Endothelial cell of umbilical vein (primary cell): ENCODE results near the gene IFI6. TPM values are rescaled to one million over a fixed set of nuclear protein-coding genes. Genes with fewer than 3 reads are reported as not detected.

ENCODE experiments used
- BruUV-seq: library from RNA; stranded (reverse); fragments of 400-500 nt; replicated peaks from 2 replicates; lab custom pipeline; 2021; lab: Mats Ljungman, UMichigan
- CTCF ChIA-PET: fragments of 300-600, 350-600 bp; sonication (Branson Sonifier 250); formaldehyde crosslinking; loops from one replicate; lab custom pipeline; 2021; ENCODE audit warnings: antibody characterized with exemption, inconsistent platforms; lab: Charles Lee
- POLR2A ChIA-PET: fragments of 300-600, 350-600 bp; sonication (Branson Sonifier 250); formaldehyde crosslinking; loops from one replicate; lab custom pipeline; 2021; ENCODE audit warnings: antibody characterized with exemption, inconsistent platforms; lab: Charles Lee
- DNase-seq: peaks from one replicate; pipeline ENCODE4 v3.0.0-alpha.2; 2011; ENCODE audit warnings: low read depth, low spot score
- FAIRE-seq: peaks from 2 replicates; lab custom pipeline; 2011; peaks lifted over from hg19 to GRCh38; lab: Jason Lieb, UNC
- H2AFZ ChIP-seq: 2 replicates; pipeline ENCODE4 v1.6.0; 2012; ENCODE audit warnings: low read depth, low read length, control low read depth, inconsistent platforms
- H3K27ac ChIP-seq: 2 replicates; pipeline ENCODE4 v1.5.1; 2011; ENCODE audit warnings: low read depth, mild to moderate bottlenecking, control low read depth, low read length, moderate library complexity; ENCODE audit not compliant: insufficient read depth
- H3K27me3 ChIP-seq, 2 experiments: 2 replicates each; pipeline versions ENCODE4 v1.6.0 to v1.6.1; 2011; ENCODE audit warnings: low read length in 2 of 2, mixed read lengths in 1 of 2; ENCODE audit not compliant: control insufficient read depth in 2 of 2, insufficient read depth in 2 of 2
- H3K36me3 ChIP-seq, 2 experiments: 2 replicates in 1 of 2; 3 replicates in 1 of 2; pipeline ENCODE4 v1.5.1; 2011; ENCODE audit warnings: low read length in 2 of 2, mild to moderate bottlenecking in 1 of 2, moderate library complexity in 1 of 2; ENCODE audit not compliant: control insufficient read depth in 2 of 2, insufficient read depth in 2 of 2; ENCODE audit errors: extremely low read depth in 1 of 2
- H3K4me1 ChIP-seq: 3 replicates; pipeline ENCODE4 v1.5.1; 2011; ENCODE audit warnings: mild to moderate bottlenecking, low read length; ENCODE audit not compliant: control insufficient read depth, insufficient read depth; ENCODE audit errors: extremely low read depth
- H3K4me2 ChIP-seq: 2 replicates; pipeline ENCODE4 v1.6.1; 2011; ENCODE audit warnings: low read length, control low read depth, mixed read lengths; ENCODE audit not compliant: insufficient read depth
- H3K4me3 ChIP-seq, 3 experiments: fragments of 200-600 bp in 1 of 3; sonication (generic), shearing (Covaris generic) in 1 of 3; replicated peaks in 1 of 3; 2 replicates each; pipeline ENCODE4 v1.5.1; 2011 to 2016; ENCODE audit warnings: control low read depth in 3 of 3, low read length in 3 of 3, mild to moderate bottlenecking in 2 of 3, inconsistent platforms in 1 of 3, low read depth in 1 of 3, moderate library complexity in 1 of 3; ENCODE audit not compliant: insufficient read depth in 1 of 3
- H3K79me2 ChIP-seq: 2 replicates; pipeline ENCODE4 v1.6.0; 2012; ENCODE audit warnings: low read length, inconsistent platforms; ENCODE audit not compliant: control insufficient read depth, insufficient read depth
- H3K9ac ChIP-seq: replicated peaks from 2 replicates; pipeline ENCODE3; 2011; ENCODE audit warnings: low read length, control low read depth; ENCODE audit not compliant: insufficient read depth; ENCODE audit errors: extremely low read depth
- H3K9me1 ChIP-seq: replicated peaks from 3 replicates; pipeline ENCODE4 v1.6.0; 2011; ENCODE audit warnings: mild to moderate bottlenecking, low read length; ENCODE audit not compliant: control insufficient read depth, insufficient read depth; ENCODE audit errors: extremely low read depth
- H3K9me3 ChIP-seq: replicated peaks from 2 replicates; pipeline ENCODE4 v1.5.1; 2012; ENCODE audit warnings: low read length, inconsistent platforms; ENCODE audit not compliant: control insufficient read depth, insufficient read depth
- H4K20me1 ChIP-seq: replicated peaks from 2 replicates; pipeline ENCODE3; 2011; ENCODE audit warnings: mild to moderate bottlenecking, low read length; ENCODE audit not compliant: control insufficient read depth, insufficient read depth; ENCODE audit errors: extremely low read depth
- CTCF ChIP-seq, 2 donors: IDR thresholded peaks; 1 replicate in 1 of 2; 2 replicates in 1 of 2; pipeline ENCODE4 v1.5.1; 2011; ENCODE audit warnings: low read length in 2 of 2, mild to moderate bottlenecking in 2 of 2, moderate library complexity in 2 of 2, control low read depth in 1 of 2, inconsistent platforms in 1 of 2, low read depth in 1 of 2; ENCODE audit not compliant: insufficient read depth in 1 of 2; ENCODE audit errors: extremely low read depth in 1 of 2
- EZH2 ChIP-seq: IDR thresholded peaks from 2 replicates; pipeline ENCODE4 v1.6.1; 2012; ENCODE audit warnings: borderline replicate concordance, low read depth, mild to moderate bottlenecking, moderate library complexity, low read length, inconsistent platforms; ENCODE audit not compliant: severe bottlenecking
- FOS ChIP-seq: IDR thresholded peaks from 2 replicates; pipeline ENCODE4 v1.6.1; 2011; ENCODE audit warnings: mild to moderate bottlenecking, low read length, moderate library complexity, borderline replicate concordance; ENCODE audit not compliant: insufficient read depth
- GATA2 ChIP-seq: IDR thresholded peaks from 2 replicates; pipeline ENCODE4 v1.7.0; 2011; ENCODE audit warnings: low read depth, mild to moderate bottlenecking, moderate library complexity, mixed read lengths, low read length; ENCODE audit not compliant: insufficient read length, insufficient read depth
- JUN ChIP-seq: IDR thresholded peaks from 2 replicates; pipeline ENCODE4 v1.6.1; 2011; ENCODE audit warnings: borderline replicate concordance, low read depth; ENCODE audit not compliant: insufficient read length, insufficient read depth
- MAX ChIP-seq: IDR thresholded peaks from 2 replicates; pipeline ENCODE4 v1.6.1; 2011; ENCODE audit not compliant: insufficient read depth, insufficient read length
- MYC ChIP-seq: IDR thresholded peaks from one replicate; pipeline ENCODE4 v1.6.1; 2011; ENCODE audit warnings: mild to moderate bottlenecking, low read depth, low read length
- POLR2A ChIP-seq: IDR thresholded peaks from 2 replicates; pipeline ENCODE4 v1.6.1; 2012; ENCODE audit warnings: low read depth, mild to moderate bottlenecking, control low read depth, low read length
- POLR2AphosphoS5 ChIP-seq: IDR thresholded peaks from 2 replicates; pipeline ENCODE4 v1.6.1; 2012; ENCODE audit warnings: low read depth, mild to moderate bottlenecking, control low read depth, low read length, moderate library complexity; ENCODE audit not compliant: insufficient read depth
- dilution Hi-C: fragments of 300-500 bp; cut with MboI; formaldehyde crosslinking; loops from one replicate; pipeline ENCODE4 v1.15.0; 2019; ENCODE audit warnings: low sequenced_read_pairs; ENCODE audit not compliant: extremely low pct_ligation_motif_present
- intact Hi-C: fragments of 100-400 bp; cut with micrococcal nuclease; formaldehyde crosslinking; loops from one replicate; pipeline ENCODE4 v1.10.0; 2022
- polyA plus RNA-seq, 4 experiments: library from polyadenylated mRNA; depleted of rRNA in 3 of 4; stranded (reverse) in 3 of 4; unstranded in 1 of 4; fragments of >200 nt; gene quantifications; 2 replicates each; pipeline versions ENCODE4 v1.2.1 to v1.2.3, GENCODE V29; 2011 to 2012; ENCODE audit warnings: missing spikeins in 1 of 4
- total RNA-seq: library from RNA; stranded (reverse); gene quantifications from 2 replicates; pipeline ENCODE4 v1.2.3, GENCODE V29; 2021

IFI6 gene
- total and polyA plus RNA-seq, 2 donors (not counting 3 experiments of a cell fraction or from before 2014, with no cell fraction given) = 28.4 to 47.9 TPM

DNA sequence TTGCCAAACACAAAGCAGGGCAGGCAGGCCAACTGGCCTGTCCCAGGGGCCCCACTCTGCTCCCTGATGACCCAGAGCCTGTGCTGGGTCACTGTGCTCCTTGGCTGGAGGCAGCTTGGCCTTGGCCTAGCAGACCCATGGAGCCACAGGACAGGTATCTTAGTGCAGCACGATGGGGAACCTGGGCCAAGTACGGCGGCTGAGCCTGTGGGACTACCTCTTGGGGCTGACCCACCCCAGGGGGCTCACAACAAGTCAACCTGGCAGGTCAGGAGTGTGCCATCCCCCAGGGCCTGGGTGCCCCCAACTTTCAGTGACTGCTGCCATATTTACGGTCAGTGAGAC is 26.9 kb downstream of the IFI6 start:
- no peaks in the 10 kb centered on the region for H3K27me3 ChIP-seq
- dilution Hi-C loops (no loop called here), intact Hi-C loops (no loop called here)
- H3K79me2 ChIP-seq = no peaks in the 10 kb centered on the region
- H4K20me1 ChIP-seq = no peaks in the 10 kb centered on the region
- no peak overlapping the region for H3K27ac ChIP-seq
- no peak overlapping the region for H2AFZ ChIP-seq
- no peaks in the 10 kb centered on the region for H3K9me3 ChIP-seq
- no peak overlapping the region for H3K4me3 ChIP-seq
- H3K36me3 ChIP-seq = no peaks in the 10 kb centered on the region
- no peak for TF ChIP-seq POLR2A
- no peak for TF ChIP-seq JUN
- no peak for TF ChIP-seq CTCF (IDR thresholded peaks at IDR 0.05; ENCODE audit: extremely low read depth in 1 of 2, insufficient read depth in 1 of 2, low read depth in 1 of 2, low read length in 2 of 2)
- no peak for TF ChIP-seq MYC
- TF ChIP-seq EZH2 = no peak
- TF ChIP-seq GATA2 = no peak
- TF ChIP-seq POLR2AphosphoS5 = no peak
- TF ChIP-seq FOS = no peak
- no peak for TF ChIP-seq MAX
- no peaks in the 10 kb centered on the region for H3K9me1 ChIP-seq
- ChIA-PET CTCF (interaction anchor here (0.9 to 2.8 kb wide), 2 partner anchors 18 to 27 kb away, joined by 5 to 7 read pairs; partner anchors contain the start of gene IFI6), POLR2A (no interaction called here)
- H3K4me2 ChIP-seq = no peak overlapping the region
- BruUV-seq = no TSS peak
- no peak for FAIRE-seq
- no peaks in the 10 kb centered on the region for H3K4me1 ChIP-seq
- no peak for DNase-seq
- H3K9ac ChIP-seq = no peak overlapping the region
